Measurements from ENCODE around the gene APBB2. TPM values are rescaled to one million over a fixed set of nuclear protein-coding genes. Genes with fewer than 3 reads are reported as not detected.

The APBB2 gene
- total RNA-seq, 1 donor from 2014 or later, result 63.2 TPM

DNA sequence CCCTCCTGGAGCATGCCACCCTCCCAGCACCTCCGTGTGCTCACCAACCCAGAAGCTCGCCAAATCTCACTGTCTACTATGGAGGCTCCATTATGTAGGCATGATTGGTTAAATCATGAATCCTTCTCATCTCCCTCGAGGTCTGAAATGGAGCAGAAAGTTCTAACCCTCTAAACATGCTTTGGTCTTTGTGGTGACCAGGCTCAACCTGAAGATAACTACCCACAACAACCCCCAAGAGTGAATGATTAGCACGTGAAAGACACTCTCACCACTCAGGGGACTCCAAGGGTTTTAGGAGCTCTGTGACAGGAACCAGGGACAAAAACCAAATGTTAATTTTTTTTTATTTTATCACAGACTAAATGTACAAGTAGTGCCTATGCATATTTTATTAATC, 47.2 kb downstream of the APBB2 start:
- H3K4me1 Mint-ChIP-seq, result peaks cover 7% of the 10 kb centered on the region
- no peak for TF ChIP-seq CTCF (IDR thresholded peaks at IDR 0.05; ENCODE audit: unreplicated experiment)
- no peaks in the 10 kb centered on the region for H3K27me3 Mint-ChIP-seq (ENCODE audit: low read depth)

GRCh38 chr4:41164405-41164804, 49.9 kb downstream of the APBB2 start:
- H3K4me1 Mint-ChIP-seq, result peaks cover 22% of the 10 kb centered on the region
- H3K27me3 Mint-ChIP-seq (ENCODE audit: low read depth), result no peaks in the 10 kb centered on the region
- no peak for DNase-seq (ENCODE audit: low spot score in 2 of 2, unreplicated experiment in 2 of 2)
- peaks cover 4% of the 10 kb centered on the region for H3K9me3 Mint-ChIP-seq
- peaks cover 7% of the 10 kb centered on the region for H3K36me3 Mint-ChIP-seq
- no peak overlapping the region for H3K4me3 Mint-ChIP-seq
- no peak overlapping the region for H3K27ac Mint-ChIP-seq
- TF ChIP-seq CTCF (IDR thresholded peaks at IDR 0.05; ENCODE audit: unreplicated experiment), result no peak

More for the DNA sequence above, 47.2 kb downstream of the APBB2 start:
- Mint-ChIP-seq H3K27ac (no peak overlapping the region), H3K9me3 (peaks cover 4% of the 10 kb centered on the region), H3K36me3 (peaks cover 8% of the 10 kb centered on the region), H3K4me3 (no peak overlapping the region)
- no peak for DNase-seq (ENCODE audit: low spot score in 2 of 2, unreplicated experiment in 2 of 2)

DNA sequence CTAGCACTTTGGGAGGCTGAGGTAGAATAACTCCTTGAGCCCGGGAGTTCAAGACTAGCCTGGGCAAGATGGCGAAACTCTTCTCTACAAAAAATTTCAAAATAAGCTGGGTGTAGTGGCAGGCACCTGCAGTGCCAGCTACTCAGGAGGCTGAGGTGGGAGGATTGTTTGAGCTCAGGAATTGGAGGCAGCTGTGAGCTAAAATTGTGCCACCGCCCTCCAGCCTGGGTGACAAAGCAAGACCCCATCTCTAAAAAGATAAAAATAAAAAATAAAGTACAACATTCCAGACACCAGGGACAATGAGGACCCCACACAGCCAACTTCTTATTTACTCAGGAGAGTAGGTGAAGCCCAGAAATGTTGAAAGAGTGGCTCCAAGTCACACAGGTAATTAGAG, 53.0 kb downstream of the APBB2 start:
- no peak overlapping the region for H3K27ac Mint-ChIP-seq
- no peak overlapping the region for H3K4me3 Mint-ChIP-seq
- no peaks in the 10 kb centered on the region for H3K27me3 Mint-ChIP-seq (ENCODE audit: low read depth)
- H3K36me3 Mint-ChIP-seq, result peaks cover 7% of the 10 kb centered on the region
- no peak for TF ChIP-seq CTCF (IDR thresholded peaks at IDR 0.05; ENCODE audit: unreplicated experiment)
- peaks cover 9% of the 10 kb centered on the region for H3K9me3 Mint-ChIP-seq
- H3K4me1 Mint-ChIP-seq, result peaks cover 25% of the 10 kb centered on the region
- DNase-seq (ENCODE audit: low spot score in 2 of 2, unreplicated experiment in 2 of 2), result no peak

GRCh38 chr4:41160856-41161255, 53.5 kb downstream of the APBB2 start:
- no peak overlapping the region for H3K4me3 Mint-ChIP-seq
- H3K27ac Mint-ChIP-seq, result peak overlapping the region; percentile 18
- no peak for DNase-seq (ENCODE audit: low spot score in 2 of 2, unreplicated experiment in 2 of 2)
- peaks cover 9% of the 10 kb centered on the region for H3K9me3 Mint-ChIP-seq
- peaks cover 5% of the 10 kb centered on the region for H3K36me3 Mint-ChIP-seq
- H3K27me3 Mint-ChIP-seq (ENCODE audit: low read depth), result no peaks in the 10 kb centered on the region
- H3K4me1 Mint-ChIP-seq, result peaks cover 30% of the 10 kb centered on the region
- no peak for TF ChIP-seq CTCF (IDR thresholded peaks at IDR 0.05; ENCODE audit: unreplicated experiment)

DNA sequence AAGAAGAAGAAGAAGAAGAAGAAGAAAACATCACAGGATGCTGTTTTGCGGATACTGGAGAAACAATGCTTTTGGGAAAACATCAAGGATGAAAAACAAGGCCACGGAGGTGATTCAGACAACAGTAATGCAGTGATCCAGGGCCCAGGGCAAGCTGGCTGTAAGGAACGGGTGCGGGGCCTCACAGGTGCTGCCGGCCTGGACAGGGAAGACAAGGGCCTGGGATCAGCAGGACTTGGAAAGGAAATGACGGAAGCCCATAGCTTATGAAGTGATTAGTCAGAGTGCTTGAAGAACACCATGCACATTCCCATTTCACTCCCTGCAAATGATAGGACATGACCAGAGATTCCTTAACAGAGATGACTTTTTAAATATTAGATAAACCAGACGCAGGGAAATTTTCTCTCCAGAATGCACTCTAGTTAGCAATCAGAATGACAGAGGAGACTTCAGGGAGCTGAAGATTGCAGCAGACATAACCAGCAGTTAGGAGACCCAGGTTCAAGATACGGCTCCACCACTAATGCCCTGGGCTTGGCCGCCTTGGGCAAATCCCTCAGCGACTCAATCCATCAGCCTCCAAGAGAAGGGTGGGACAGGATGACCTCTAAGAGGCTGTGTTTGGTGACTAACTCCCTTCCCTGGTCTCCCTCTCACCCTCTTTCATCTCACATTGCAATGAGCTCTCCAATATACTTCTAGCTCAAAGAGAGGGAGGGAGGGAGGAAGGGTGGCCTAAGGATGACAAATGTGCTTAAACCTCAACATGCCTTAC, 54.1 kb downstream of the APBB2 start:
- DNase-seq (ENCODE audit: low spot score in 2 of 2, unreplicated experiment in 2 of 2), result no peak
- H3K4me3 Mint-ChIP-seq, result no peak overlapping the region
- no peaks in the 10 kb centered on the region for H3K27me3 Mint-ChIP-seq (ENCODE audit: low read depth)
- peaks cover under 1% of the 10 kb centered on the region for H3K36me3 Mint-ChIP-seq
- H3K4me1 Mint-ChIP-seq, result peaks cover 36% of the 10 kb centered on the region
- H3K27ac Mint-ChIP-seq, result peak overlapping the region; percentile 75
- peaks cover 6% of the 10 kb centered on the region for H3K9me3 Mint-ChIP-seq
- no peak for TF ChIP-seq CTCF (IDR thresholded peaks at IDR 0.05; ENCODE audit: unreplicated experiment)
